AG04450 (cell line): ENCODE measurements around the gene SNX4. TPM values are rescaled to one million over a fixed set of nuclear protein-coding genes. Genes with fewer than 3 reads are reported as not detected.

Experiments used
- CTCF ChIA-PET: fragments of 300-600, 350-600 bp; formaldehyde crosslinking; extraction: SDS; loops from one replicate; lab custom pipeline; 2022; ENCODE audit warnings: antibody characterized with exemption, inconsistent platforms; lab: Charles Lee
- POLR2A ChIA-PET: fragments of 350-600 bp; formaldehyde crosslinking; extraction: SDS; loops from one replicate; lab custom pipeline; 2021; ENCODE audit warnings: antibody characterized with exemption, inconsistent platforms; lab: Yijun Ruan, JAX
- DNase-seq: peaks from one replicate; pipeline ENCODE4 v3.0.0-alpha.2; 2011; ENCODE audit warnings: low read depth, low spot score
- H3K27ac ChIP-seq: one replicate; pipeline ENCODE4 v1.5.1; 2012; ENCODE audit warnings: low read depth, low read length, control low read depth
- H3K27me3 ChIP-seq: one replicate; pipeline ENCODE4 v1.6.0; 2012; ENCODE audit warnings: low read length; ENCODE audit not compliant: control insufficient read depth, insufficient read depth
- H3K4me3 ChIP-seq: 2 replicates; pipeline ENCODE4 v1.5.1; 2011; ENCODE audit warnings: mild to moderate bottlenecking, low read depth, low read length, control low read depth
- H3K9me3 ChIP-seq: 2 replicates; pipeline ENCODE4 v1.5.1; 2012; ENCODE audit warnings: low read length; ENCODE audit not compliant: control insufficient read depth, insufficient read depth
- polyA plus RNA-seq: library from polyadenylated mRNA; depleted of rRNA; stranded (reverse); fragments of >200 nt; gene quantifications from 2 replicates; pipeline ENCODE4 v1.2.3, GENCODE V29; 2011
- TF ChIP-seq, protein P1 (sequence below): IDR thresholded peaks from 2 replicates; pipeline ENCODE4 v1.5.1; 2011; ENCODE audit warnings: low read depth, low read length, control low read depth, inconsistent platforms

Gene SNX4
- polyA plus RNA-seq, 1 experiment: 19.1 TPM

GRCh38 chr3:125515421-125515820 is 4.6 kb downstream of the SNX4 start:
- CTCF ChIA-PET: interaction anchor here (0.7 kb wide), 1 partner anchor 34 kb away, joined by 7 read pairs; no protein-coding TSS in a partner anchor

GRCh38 chr3:125513490-125514115 is 6.4 kb downstream of the SNX4 start:
- H3K27ac ChIP-seq: no peak overlapping the region
- ChIA-PET POLR2A (no interaction called here), CTCF (no interaction called here)
- no peaks in the 10 kb centered on the region for H3K27me3 ChIP-seq
- no peak for DNase-seq
- H3K4me3 ChIP-seq: no peak overlapping the region
- TF ChIP-seq, protein P1, sequence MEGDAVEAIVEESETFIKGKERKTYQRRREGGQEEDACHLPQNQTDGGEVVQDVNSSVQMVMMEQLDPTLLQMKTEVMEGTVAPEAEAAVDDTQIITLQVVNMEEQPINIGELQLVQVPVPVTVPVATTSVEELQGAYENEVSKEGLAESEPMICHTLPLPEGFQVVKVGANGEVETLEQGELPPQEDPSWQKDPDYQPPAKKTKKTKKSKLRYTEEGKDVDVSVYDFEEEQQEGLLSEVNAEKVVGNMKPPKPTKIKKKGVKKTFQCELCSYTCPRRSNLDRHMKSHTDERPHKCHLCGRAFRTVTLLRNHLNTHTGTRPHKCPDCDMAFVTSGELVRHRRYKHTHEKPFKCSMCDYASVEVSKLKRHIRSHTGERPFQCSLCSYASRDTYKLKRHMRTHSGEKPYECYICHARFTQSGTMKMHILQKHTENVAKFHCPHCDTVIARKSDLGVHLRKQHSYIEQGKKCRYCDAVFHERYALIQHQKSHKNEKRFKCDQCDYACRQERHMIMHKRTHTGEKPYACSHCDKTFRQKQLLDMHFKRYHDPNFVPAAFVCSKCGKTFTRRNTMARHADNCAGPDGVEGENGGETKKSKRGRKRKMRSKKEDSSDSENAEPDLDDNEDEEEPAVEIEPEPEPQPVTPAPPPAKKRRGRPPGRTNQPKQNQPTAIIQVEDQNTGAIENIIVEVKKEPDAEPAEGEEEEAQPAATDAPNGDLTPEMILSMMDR: no peak
- H3K9me3 ChIP-seq: peaks cover 12% of the 10 kb centered on the region; the same call in 1 of the 2 replicates

More at GRCh38 chr3:125515421-125515820, 4.6 kb downstream of the SNX4 start:
- POLR2A ChIA-PET: interaction anchor here (0.8 kb wide), 1 partner anchor 152 kb away, joined by 3 read pairs; no protein-coding TSS in a partner anchor
- H3K9me3 ChIP-seq: peaks cover 5% of the 10 kb centered on the region; the same call in 1 of the 2 replicates
- H3K27me3 ChIP-seq: no peaks in the 10 kb centered on the region
- no peak overlapping the region for H3K4me3 ChIP-seq
- TF ChIP-seq, protein P1: no peak
- no peak overlapping the region for H3K27ac ChIP-seq
- no peak for DNase-seq

GRCh38 chr3:125512135-125512920 is 7.7 kb downstream of the SNX4 start:
- H3K9me3 ChIP-seq: peaks cover 18% of the 10 kb centered on the region; the same call in 1 of the 2 replicates
- CTCF ChIA-PET: no interaction called here
- peak; percentile 1 for DNase-seq
- TF ChIP-seq, protein P1: no peak
- H3K27me3 ChIP-seq: no peaks in the 10 kb centered on the region
- no peak overlapping the region for H3K27ac ChIP-seq
- no peak overlapping the region for H3K4me3 ChIP-seq
- POLR2A ChIA-PET: no interaction called here

DNA sequence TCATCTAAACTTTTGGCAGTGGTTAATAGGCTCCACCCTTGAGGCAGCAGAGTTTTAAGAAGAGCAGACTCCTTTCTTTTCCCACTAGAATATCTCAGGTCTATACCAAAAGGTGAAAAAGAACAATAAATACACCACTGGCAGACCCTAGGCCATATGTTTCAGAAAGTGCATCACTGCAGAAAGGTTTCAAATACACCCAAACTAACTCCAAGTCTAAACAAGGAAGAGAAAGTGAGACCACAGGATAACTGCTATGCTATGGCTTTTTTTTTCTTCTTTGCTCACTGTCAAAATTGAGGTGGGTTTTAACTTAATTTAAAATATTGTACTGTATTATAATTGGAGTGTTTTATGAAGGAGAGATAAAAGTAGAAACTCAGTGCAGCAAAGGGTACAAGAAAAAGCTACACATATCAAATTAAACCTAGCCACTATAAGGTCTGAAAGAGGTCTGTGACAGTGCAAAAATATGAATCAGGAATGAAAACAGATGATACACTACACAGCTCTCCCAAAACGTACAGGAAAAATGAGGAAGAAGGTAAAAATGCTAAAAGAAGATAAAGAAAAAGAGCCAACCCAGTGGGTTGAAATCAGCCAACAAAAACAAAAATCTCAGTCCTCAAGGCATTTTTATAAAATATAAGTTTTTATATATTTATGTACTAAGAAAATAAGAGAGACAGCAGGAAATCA is 8.4 kb downstream of the SNX4 start:
- TF ChIP-seq, protein P1: no peak
- no peaks in the 10 kb centered on the region for H3K27me3 ChIP-seq
- ChIA-PET CTCF (no interaction called here), POLR2A (no interaction called here)
- no peak overlapping the region for H3K27ac ChIP-seq
- DNase-seq: no peak
- H3K9me3 ChIP-seq: peaks cover 18% of the 10 kb centered on the region; the same call in 1 of the 2 replicates
- no peak overlapping the region for H3K4me3 ChIP-seq
